Hindlimb muscle (tissue), 1 donor: ENCODE measurements around the gene ROR1. TPM values are rescaled to one million over a fixed set of nuclear protein-coding genes. Genes with fewer than 3 reads are reported as not detected.
A peak's percentile ranks its signal among the peaks of the same experiment; 100 is the strongest.

Experiments
- DNase-seq: peaks from one replicate; pipeline ENCODE4 v3.0.0-alpha.2; 2013
- polyA plus RNA-seq: library from polyadenylated mRNA; unstranded; fragments of 120-200 nt; gene quantifications from one replicate; pipeline ENCODE4 v1.2.1, GENCODE V29; 2013; ENCODE audit not compliant: insufficient read length

Gene ROR1
- polyA plus RNA-seq, 1 donor = 9.5 TPM

DNA sequence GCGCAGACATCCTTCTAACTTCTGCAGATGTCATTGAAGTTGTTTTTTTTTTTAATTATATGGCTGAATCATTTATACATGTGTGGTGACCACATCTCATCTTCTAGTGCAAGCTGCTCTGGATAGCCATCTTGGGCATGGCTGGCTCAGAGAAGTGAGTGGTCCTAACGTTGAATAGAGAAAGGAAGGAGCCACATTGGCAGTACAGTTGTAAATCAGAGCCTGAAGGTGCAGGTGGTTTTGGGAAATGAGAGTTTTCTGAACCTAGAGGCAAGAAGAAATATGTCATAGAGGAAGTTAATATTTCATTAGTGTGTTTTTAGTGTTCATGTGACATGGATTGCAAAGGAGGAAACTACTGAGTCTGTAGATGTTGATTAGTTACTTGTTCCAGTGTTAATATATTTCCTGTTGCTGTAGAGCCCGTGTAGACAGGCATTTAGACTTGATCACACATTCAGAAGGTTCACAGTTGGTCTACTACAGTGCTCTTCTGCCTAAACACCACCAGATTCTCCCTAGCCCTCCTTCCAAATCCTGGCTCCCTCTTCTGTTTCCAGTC lies 163.7 kb downstream of the ROR1 start:
- DNase-seq = no peak

DNA sequence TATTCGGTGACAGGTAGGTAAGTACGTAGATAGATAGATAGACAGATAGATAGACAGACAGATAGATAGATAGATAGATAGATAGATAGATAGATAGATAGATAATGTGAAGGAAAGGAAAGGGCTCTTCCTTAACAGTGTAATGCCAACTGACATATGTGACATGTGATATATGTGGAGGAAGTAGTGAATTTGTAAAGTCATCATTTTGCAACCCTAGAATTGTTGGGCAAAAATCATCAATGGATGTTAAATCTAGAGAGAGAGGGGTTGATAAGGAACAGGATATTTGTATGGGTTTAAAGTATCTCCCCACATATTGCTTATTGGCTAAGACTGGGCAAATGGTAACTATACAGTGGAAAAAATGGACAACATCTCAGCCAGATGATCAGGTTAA lies 166.6 kb downstream of the ROR1 start:
- no peak for DNase-seq

DNA sequence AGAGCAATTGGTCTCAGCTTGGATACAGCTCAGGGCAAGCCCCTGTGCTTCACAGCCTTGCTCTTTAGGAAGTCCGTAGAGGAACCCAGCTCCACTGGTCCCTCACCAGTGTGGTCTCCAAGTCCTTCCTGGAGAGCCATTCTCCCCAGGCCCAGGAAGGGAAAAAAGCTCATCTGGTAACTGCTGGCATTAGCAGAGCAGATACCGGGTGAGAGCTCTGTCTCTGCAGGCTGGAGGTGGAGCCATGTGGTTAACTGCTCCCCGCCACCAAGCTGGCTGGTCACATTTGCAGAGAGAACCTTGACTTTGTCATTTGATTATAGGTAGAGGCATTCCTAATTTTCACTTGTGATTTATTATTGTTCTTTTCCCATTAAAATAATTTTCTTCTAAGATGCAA lies 169.6 kb downstream of the ROR1 start:
- no peak for DNase-seq

DNA sequence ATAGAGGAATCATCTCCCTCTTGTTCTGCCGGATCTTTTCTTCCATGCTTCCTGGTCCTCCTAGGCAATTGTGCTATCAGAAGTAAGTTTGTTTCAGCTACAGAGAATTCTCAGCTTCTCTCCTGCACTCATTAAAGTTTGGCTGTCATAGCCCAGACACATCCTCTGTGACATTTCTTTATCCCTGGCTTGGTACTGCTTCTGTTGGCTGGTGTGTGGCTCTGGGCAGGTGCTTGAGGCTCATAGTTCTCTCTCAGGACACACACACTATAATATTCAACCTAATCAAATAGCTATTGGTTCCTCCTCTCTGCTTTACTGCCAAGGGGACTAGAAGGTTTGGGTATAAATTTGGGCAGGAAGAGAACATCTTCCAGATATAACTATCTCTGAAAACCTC lies 172.1 kb downstream of the ROR1 start:
- DNase-seq = no peak

DNA sequence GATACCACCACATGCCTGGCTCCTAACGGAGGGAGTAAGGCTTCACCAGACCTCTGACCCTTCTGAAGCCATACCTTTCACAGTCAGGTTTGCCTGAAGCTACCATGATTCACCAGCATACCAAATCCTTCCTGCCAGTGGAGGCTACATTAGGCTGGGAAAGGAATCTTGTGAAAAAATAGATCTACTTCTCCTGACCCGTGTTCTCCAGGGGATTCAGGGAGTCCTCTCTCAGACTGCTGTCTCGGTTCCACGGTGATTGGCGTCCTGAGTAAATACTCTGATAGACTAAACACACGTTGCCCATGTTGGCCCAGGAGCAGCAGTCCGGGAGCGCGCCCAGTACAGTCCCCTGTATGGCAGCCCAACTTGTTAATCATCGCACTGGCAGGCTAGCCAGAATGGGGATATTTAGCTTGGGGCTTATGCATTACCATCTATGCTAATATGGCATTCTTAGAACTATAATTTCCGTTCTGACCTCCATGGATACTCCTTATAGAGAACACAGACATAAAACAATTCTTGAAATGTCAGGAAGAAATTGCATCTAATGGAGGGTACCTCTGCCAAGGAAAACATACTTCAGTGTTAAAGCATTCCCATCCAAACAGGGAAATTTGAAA lies 173.2 kb downstream of the ROR1 start:
- peak; percentile 39 for DNase-seq

DNA sequence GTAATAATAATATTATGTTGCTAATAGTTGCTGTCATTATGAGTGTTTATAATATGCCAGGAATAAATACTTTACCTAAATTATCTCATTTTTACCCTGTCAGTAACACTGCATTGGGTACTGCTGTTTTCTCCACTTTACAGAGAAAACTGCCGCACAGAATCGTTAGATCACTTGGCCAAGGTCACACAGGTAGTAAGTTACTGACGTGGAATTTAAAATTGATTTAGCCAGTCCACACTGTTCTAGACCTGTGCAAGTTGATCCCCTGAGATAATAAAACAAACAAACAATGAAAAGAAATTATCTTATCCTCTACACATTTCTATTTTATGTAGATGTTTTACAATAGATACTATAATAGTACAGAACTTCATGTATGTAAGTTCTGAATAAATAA lies 174.1 kb downstream of the ROR1 start:
- no peak for DNase-seq

DNA sequence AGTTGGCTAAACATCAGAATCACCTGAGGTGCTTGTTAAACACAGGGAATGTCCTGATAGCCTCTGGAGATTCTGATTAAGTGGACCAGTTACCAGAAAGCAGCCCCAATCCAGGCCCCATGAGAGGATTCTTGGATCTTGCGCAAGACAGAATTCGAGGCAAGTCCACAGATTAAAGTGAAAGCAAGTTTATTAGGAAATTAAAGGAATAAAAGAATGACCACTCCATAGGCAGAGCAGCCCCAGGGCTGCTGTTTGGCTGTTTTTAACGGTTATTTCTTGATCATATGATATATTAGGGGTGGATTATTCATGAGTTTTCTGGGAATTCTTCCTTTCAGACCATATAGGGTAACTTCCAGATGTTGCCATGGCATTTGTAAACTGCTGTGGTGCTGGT lies 176.2 kb downstream of the ROR1 start:
- no peak for DNase-seq

DNA sequence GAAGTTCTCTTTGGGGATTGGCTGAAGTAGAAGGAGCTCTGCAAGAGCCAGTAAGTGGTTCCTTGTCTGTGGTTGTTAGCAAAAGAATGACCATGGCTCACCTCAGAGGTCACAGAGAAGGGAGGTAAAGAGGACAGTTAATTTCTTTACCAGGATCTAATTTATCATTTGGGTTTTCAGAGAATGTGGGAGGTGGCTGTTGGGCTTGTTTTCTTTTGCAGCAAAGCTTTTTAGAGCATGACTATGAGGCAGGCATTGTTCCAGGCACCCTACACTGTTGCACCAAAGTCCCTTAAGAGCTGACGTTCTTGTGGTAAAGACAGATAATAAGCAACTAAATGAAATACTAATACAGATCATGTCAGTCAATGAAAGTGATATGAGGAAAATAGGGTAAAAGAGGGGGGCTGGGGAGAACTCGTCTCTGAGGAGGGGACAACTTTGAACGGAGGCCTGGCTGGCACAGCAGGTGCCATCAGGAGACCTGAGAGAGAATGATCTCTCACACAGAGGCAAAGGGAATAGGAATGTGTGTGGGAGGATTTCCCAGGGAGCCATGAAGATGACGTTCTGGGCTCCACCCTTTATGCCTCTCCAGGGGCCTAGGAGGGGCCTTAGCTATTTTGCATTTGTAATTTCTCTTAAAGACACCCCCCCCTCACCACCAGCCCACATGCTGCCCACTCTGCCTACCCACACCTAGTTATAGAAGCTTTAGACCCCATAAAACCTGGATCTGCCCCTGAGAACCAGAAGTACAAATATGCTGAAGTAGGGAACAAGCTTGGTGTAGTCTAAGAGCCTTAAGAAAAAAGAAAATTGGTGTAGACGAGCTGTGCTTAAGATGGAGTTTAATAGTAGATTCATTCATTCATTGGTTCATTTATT lies 177.5 kb downstream of the ROR1 start:
- no peak for DNase-seq

DNA sequence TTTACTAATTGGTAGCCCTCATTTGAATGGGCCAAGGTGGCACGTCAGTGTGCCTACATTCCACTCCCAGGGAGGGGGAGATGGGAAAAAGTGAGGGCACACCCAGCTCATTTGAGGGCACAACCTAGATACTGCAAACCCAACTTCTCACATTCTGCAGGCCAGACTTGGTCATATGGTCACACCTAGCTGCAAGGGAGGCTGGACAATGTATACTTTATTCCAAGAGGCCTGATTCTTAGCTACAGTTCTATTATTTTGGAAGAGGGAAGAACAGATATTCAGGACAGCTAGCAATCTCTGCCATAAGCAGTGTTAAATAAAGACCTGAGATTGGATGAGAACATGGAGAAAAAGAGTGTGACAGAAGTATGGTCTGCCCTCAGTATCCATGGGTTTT lies 180.4 kb downstream of the ROR1 start:
- no peak for DNase-seq

DNA sequence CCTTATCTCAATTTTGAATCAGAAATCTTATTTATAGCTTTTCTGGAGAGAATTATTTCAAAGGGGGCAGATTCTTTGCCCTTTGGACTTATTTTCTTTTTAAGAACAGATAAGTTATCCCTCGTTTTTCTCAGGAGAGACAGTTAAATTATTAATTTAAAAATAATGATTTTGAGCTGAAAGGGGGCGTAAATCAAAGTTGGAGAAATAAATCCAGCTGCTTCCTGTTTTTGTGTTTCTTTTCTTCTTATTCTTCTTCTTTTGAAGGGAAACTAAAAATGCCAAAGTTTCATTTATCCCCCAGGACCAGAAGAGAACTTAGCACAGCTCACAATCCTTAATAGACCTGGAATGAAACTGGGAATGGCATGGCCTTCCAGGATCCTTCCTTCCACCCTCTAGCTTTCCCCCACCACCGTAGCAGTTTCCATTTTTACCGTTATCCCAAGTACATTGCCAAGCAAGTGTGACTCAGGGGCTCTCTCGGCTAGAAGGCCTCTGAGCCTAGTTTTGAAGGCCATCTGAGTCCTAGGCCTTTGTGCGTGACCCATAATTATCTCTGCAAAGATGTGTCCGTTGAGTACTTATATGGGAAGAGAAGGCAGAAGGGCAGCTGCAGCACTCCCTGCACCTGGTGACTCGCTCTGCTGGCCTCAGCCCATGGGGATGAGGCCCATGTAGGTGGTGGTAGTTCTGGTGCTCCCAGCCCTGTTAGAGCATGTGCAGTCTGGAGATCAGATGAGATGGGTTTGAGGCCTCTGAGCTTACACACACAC lies 181.7 kb downstream of the ROR1 start:
- no peak for DNase-seq

DNA sequence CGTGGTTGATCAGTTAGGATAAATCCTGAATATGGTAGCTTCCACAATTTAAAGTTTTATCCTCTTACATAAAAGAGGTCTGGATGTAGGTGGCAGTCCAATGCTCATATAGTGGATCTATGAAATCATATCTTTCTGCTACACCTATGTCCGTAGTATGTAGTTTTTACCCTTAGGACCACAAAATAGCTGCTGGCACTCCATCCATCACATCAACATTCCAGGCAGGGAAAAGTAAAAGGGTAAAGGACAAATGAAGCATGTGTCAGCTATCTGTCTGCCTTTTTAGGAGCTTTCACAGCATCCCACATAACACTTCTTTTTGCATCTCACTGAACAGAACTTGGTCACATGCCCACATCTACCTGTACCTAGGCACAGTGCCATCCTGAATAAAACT lies 184.7 kb downstream of the ROR1 start:
- DNase-seq = no peak

DNA sequence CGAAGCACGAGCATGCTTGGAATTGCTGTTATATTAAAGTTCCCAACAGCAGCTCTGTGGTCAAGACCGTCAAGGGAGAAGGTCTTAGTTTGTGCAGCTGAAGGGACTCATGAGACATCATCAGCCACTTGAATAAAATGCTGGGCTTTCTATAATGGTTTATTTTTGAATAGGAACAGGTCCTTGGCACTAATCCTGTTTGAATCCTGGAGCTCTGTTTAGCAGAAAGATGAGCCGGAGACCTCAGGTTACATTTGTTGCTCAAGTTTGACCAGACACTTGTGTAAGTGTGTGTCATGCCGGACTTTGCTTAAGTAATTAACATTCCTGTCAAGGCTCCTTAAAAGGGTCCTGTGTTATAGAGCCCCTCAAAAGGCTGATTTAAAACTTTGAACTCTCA lies 186.5 kb downstream of the ROR1 start:
- DNase-seq = no peak

DNA sequence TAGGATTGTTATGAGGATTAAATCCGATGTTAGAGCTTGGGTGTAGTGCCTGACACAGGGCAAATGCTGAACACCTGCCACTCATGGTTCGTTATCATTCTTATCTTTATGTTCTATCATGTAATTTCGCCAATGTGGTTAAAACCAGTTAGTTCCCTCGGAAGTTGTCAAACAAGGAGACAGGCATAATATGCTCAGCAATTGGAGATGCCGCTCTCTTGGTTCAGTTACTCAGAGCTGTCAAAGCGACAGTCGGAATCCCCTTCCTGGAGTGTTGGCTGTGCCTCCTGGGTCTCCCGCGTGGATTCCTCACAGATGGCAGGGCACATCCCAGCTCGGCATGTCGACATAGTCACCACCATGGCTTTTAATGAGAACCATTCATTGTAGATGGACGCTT lies 192.2 kb downstream of the ROR1 start:
- no peak for DNase-seq

DNA sequence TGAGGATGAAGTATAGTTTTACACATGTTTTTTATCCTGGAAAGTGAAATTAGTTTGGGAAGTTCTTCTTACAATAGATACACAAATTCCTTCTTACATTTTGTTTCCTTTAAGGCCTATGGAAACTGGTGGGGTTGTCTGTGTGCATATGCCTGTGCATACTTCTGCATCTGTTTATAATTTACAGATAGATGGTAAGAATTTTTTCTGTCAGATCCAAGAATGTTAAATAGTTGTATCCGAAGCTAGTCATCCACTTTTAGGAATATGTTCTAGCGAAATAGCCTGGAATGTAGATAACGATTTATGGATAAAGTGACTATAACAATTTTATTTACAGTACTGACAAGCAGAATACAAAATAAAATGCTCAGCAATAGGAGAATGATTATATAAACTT lies 194.1 kb downstream of the ROR1 start:
- DNase-seq = no peak

DNA sequence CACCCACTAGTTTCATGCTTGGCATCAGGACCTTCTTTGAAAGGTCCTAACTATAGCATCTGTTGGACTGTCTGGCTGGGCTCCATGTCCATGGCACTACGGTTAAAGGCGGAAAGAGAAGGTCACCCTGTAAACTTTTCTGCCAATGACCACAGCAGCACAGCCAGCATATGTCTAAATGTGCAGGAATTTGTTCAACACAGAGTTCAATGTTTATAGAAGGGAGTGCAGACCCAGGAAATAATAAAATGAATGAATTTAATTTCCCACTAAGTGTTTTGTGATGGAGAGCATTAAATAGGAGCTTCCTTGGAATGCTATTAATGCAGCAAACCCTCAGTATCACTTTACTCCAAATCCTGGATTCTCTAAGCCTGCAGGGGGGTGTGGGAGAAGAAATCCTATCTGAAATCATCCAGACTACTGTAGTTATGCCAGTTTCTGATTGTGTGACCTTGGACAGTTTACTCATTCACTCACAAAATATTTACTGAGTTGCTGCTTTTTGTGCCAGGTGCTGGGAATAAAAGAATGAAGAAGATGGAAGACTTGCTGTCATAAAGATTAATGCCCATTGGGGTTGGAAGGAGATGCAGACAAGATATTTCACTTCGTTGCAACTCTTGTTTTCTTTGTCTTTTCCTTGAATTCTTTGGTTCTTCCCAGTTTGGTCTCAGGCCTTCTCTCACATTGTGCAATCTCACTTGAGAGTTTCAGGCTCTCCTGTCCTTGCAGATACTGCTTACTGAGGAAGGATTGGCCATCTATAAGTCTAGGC lies 195.0 kb downstream of the ROR1 start:
- DNase-seq = no peak

DNA sequence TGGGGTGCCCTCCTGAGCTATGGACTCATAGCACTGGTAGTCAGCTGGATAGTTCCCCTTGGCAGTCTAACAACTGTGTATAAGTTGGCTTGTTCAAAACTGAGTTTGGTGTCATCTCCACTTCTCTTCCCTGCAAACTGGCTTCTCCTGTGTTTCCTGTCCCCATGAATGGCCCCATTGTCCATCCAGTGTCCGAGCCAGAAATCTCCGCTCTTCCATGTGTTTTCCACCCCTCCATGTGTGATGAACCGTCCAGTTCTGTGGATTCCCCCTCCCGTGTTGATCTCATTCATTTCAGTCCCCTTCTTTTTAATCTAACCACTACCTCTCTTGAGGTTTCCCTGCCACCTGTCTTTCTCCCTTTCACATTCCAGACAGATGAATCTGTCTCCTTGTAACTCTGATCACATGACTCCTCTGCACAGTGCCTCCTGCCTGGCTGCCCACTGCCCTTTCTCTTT lies 195.7 kb downstream of the ROR1 start:
- DNase-seq = no peak

DNA sequence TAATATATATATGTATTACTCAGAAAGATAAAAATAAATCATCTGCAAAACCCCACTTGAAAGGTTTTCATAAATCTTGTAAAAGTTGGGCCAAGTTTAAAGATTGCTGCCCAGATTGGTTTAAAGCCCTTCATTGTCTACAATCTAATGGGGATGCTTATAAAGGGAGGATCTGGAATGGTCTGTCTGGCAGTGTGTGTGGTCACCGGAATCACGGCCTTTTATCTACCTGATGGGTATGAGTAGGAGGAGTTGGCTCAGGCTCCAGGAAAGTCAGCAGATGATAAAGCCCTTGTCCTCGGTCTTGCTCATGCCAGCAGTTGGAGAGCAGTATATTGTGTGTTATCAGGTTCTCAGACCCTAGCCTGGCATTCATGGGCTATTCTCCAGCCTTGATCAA lies 197.7 kb downstream of the ROR1 start:
- DNase-seq = no peak

DNA sequence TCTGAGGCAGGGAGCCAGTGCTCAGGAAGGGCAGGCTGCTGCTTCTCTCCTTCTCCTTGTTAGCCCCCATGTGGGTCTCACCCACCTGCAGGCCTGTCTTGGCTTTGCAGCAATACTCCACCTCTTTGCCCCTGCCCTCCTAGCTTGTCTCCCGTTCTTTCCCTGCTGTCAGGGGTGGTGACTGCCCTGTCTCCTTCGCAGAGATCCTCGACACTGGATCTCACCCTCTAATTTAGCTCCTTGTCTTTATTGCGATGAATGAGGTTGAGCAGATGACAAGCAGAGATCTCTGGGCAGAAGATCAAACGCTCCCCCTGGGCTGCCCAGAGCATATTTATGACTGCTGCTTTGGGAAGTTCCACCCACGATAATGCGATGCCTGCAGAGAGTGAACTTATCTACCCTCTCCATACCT lies 199.2 kb downstream of the ROR1 start:
- no peak for DNase-seq

DNA sequence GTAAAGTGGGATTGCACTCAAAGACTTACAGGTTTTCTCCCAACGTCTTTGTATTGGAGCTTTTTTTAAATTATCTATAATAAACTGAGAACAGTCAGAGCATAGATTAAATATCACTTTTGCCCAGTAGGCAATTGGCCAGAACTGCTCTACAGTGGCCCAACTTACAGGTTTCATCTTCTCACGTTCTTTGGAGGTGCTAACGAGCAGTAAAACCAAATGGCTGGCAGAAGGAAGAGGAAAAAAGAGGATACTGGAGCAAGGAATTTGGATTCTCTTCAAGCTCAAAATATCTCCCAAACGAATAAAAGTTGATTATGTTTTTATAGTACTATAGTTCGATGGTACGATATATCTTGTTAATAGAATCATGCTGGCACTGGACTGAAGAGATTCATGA lies 201.1 kb downstream of the ROR1 start:
- no peak for DNase-seq

DNA sequence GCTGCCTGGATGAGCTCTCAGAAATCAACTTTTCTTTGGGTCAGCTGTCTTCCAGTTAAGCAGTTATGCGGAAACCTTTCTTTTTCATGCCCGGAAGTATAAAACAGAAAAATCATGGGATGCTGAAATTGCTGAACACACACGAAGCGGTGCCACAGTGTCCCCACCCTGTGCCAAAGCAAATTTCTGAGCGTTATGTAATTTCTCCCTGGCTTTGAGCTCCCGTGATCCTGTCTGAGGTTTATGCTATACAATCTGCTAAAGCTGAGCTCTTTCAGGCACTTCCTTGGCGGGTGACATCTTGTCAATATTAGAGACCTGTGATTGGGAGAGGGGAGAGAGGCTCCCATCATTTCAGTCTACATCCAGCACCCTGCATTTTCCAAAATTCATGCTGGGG lies 201.7 kb downstream of the ROR1 start:
- DNase-seq = peak; percentile 31

DNA sequence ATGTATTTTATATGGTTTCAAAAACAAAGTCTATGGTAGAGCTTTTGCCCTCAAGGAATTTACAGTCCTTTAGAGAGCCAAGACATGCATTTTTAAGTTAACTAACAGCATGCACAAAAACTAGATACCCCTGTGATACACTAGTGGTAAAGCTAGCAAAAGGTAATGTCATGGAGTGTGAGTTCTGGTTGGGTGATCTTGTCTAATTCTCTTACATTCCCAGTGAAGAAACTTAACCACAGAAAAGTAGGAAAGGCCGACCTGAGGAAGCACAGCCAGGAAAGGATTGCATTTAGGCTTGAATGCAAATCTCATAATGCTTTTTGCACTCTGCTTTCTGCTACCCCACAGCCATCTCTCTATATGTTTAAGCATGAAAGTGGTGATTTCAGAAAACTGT lies 202.2 kb downstream of the ROR1 start:
- DNase-seq = no peak

DNA sequence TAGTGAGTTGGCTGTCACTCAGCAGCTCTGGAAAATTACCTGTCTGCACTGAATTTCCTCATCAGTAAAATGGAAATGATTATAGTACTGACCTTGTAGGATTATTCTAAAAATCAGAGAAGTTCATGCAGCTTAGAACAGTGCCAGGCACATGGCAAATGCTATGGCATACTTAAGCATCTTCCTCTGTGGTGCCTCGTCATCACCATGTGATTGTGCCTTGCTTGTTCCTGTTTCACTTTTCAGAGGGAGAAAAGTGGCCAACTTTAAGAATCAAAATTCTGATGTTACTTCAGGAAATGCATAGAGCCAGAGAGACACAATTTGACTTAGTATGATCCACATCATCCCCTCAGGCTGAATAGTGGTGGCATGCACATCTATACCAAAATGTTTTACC lies 203.6 kb downstream of the ROR1 start:
- DNase-seq = no peak
